Left renal pelvis (tissue), 4 donors: ENCODE results near the gene EIF3K. TPM values are rescaled to one million over a fixed set of nuclear protein-coding genes. Genes with fewer than 3 reads are reported as not detected.
A peak's percentile ranks its signal among the peaks of the same experiment; 100 is the strongest.

Experiments used
- DNase-seq, 4 donors: peaks; one replicate each; pipeline ENCODE4 v3.0.0-alpha.2; 2013; ENCODE audit warnings: low read depth in 4 of 4, low spot score in 3 of 4
- polyA plus RNA-seq, 4 donors: library from polyadenylated mRNA; unstranded; fragments of 120-200 nt; gene quantifications; one replicate each; pipeline ENCODE4 v1.2.1, GENCODE V29; 2013; ENCODE audit not compliant: insufficient read length in 4 of 4

EIF3K gene
- polyA plus RNA-seq, 4 donors, result 209 to 326 (median 302) TPM

DNA sequence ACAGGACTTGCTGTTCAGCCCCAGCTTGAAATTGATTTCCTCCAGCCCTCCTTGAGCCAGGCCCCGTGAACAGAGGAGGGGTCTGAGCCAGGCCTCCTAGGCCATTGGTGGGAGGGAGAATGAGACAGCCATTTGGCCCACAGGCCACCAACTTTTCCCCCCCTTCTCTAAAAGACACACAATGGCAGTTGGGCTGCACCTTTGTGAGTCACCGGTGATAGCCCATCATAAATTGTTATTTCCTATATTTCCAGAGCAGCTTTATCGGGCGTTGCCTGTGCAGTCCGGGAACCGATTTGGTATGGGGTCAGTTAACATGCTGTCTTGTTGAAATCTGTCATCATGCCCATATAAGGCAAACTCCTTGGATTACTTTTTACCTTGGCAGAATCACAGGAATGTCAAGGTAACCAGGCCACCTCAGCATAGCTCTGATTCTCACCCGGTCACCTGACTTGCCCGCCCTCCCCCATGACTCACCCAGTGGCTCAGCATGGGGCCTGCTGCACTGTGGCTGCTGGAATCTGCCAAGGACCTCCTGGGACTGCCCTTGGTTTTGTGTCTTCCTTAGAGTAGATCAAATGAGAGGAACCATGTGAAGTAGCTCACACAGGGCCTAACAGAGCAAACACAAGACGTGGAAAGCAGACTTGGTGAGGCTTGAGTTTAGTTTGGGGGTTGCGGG lies 64.5 kb downstream of the EIF3K start:
- peak in 1 of 4 donors; percentile 66 for DNase-seq

DNA sequence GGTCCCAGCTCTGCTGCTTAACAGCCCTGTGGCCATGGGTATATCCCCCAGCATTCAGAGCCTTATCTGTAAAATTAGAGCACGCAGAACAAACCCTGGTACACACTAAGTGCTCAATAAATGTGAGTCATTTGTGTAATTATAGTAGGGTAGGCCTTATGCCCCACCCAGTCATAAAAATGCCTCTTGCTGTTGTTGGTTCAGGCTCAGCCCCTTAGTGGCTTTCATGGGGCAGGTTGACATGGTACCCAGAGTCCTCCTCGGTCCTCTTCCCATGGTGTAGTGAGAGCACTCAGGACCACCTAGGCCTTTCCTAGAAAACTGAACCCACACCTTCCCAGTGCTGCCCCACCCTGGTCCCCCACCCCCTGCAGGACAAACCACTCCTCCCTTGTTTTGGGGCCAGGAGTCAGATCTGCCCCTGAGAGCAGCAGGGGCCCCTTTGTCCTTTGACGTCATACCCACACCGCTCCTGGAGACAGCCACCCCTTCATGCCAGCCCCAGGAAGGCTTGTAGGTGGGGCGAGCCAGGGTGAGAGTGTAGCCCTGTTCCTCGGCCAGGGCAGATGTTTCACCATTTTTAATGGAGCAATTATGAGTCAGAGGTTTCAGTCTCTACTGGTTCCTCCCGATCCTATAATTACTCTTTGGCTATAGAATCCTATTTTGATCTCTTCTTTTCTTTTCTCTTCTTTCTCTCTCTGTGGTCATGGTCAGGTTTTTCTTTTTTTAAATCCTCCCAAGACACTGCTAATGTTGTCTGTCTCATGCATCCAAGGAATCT lies 65.3 kb downstream of the EIF3K start:
- DNase-seq, result no peak

DNA sequence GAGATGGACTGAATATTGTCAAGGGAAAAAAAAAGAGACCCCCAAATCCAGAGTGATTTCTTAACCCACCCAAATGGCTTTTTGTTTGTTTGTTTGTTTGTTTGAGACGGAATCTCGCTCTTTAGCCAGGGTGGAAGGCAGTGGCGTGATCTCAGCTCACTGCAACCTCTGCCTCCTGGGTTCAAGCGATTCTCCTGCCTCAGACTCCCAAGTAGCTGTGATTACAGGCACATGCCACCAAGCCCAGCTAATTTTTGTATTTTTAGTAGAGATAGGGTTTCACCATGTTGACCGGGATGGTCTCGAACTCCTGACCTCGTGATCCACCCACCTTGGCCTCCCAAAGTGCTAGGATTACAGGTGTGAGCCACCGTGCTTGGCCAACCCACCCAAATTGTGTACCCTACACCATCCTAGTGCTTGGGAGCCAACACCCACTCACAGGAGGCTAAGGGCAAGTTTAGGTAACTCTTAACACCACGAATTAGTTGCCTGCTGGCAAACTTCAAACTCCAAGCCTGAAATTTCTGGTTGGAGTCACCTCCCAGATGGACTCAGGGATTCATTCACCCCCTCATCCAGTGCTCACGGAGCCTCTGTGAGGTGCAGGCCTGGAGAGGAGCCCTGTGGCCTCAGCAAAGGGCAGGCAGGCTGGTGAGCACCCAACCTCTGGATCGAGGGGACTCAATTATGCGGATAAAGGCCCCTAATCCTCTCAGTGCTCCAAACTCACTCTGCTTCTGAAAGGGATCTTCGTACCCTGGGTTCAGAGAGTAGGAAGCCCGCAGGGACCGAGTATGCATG lies 66.1 kb downstream of the EIF3K start:
- DNase-seq, result no peak

DNA sequence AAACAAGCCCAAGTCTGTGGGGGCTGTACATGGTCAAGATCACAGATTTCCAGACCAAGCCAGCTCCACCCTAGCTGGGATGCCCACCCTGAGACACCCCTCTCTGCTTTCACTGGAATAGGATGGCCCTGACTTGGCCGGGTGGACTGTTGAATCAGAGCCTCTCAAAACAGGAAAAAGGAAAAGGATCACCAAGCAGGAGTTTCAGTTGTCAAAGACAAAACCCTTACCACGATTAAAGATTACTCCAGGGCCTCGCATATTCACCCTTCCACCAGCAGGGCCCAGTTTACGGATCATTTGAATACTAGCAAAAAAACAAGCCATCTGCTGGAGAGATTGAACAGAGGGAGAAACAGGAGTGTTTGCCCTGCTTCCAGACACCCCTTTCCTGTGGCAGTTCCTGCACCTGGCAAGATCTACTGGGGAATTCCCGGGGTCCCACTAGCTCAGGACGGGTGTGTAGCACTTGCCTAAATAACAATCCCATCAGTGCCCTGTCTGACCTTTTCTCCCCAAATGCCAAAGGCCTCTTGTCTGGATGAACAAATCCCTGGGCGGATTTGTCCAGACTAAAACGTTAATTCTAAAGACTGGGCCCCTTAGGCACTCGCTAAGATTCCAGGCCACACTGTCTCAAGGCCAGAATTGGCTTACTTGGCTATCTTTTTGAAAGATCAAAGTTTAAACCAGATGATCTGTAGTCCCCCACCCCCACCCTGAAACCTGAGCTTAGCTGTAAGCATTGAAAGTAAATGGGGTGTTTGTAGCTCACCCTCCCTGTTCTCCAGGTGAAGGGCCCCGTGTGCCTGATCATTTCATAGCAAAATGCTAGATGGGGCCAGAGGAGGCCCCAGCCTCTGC lies 66.9 kb downstream of the EIF3K start:
- DNase-seq, result no peak

DNA sequence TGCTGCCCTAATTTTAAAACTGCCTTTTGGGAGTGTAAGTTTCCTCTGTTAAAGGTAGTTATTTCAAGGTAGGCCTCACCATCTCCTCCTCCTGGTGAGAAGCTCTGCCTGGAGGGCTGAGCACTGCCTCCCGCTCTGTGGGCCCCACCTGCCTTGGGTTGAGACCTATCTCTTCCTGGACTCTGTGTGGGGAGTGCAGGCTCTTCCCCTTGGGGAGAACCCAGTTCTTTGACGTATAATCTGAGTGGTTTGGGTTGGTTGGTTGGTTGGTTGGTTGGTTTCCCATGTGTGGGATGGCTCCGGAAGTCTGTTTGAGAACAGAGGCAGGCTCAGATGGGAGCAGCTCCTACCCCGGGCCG lies 67.5 kb downstream of the EIF3K start:
- no peak for DNase-seq

Other genes starting within 250 kb of the EIF3K start
- 100 to 1,000 TPM; 124 to 168 (median 161) TPM for gene PSMD8, start 244.6 kb upstream of the EIF3K start, polyA plus RNA-seq
- gene GGN, start 231.2 kb upstream of the EIF3K start, polyA plus RNA-seq, result under 1 TPM; 0.19 to 0.92 (median 0.56) TPM
- 1 to 10 TPM in 3 of 4 donors, under 1 TPM in 1; 0.63 to 1.8 (median 1.2) TPM for gene SPRED3, start 230.5 kb upstream of the EIF3K start, polyA plus RNA-seq
- 10 to 100 TPM; 10.4 to 23.6 (median 14.2) TPM for gene FAM98C, start 216.1 kb upstream of the EIF3K start, polyA plus RNA-seq
- 1 to 10 TPM in 2 of 4 donors, under 1 TPM in 2; 0.75 to 1.8 (median 0.99) TPM for gene RASGRP4, start 193.0 kb upstream of the EIF3K start, polyA plus RNA-seq
- gene RYR1, start 185.5 kb upstream of the EIF3K start, polyA plus RNA-seq, result 10 to 100 TPM in 1 of 4 donors, 1 to 10 TPM in 3; 4.0 to 11.9 (median 4.9) TPM
- 1 to 10 TPM; 2.0 to 4.2 (median 3.1) TPM for gene MAP4K1, start 1.2 kb upstream of the EIF3K start, polyA plus RNA-seq
- 100 to 1,000 TPM; 470 to 694 (median 623) TPM for gene ACTN4, start 28.5 kb downstream of the EIF3K start, polyA plus RNA-seq
- 10 to 100 TPM in 1 of 4 donors, 1 to 10 TPM in 2, under 1 TPM in 1; 0.41 to 10.6 (median 5.4) TPM for gene CAPN12, start 125.3 kb downstream of the EIF3K start, polyA plus RNA-seq
- gene LGALS7, start 154.3 kb downstream of the EIF3K start, polyA plus RNA-seq, result under 1 TPM in 1 of 4 donors, not detected in 3; 0.57 TPM
- gene LGALS7B, start 170.0 kb downstream of the EIF3K start, polyA plus RNA-seq, result 1 to 10 TPM in 3 of 4 donors, under 1 TPM in 1; 0.78 to 1.9 (median 1.7) TPM
- gene LGALS4, start 193.8 kb downstream of the EIF3K start, polyA plus RNA-seq, result 1 to 10 TPM in 3 of 4 donors, under 1 TPM in 1; 0.89 to 2.2 (median 1.5) TPM
- 100 to 1,000 TPM in 3 of 4 donors, 10 to 100 TPM in 1; 78.6 to 155 (median 139) TPM for gene ECH1, start 212.6 kb downstream of the EIF3K start, polyA plus RNA-seq
- gene HNRNPL, start 230.8 kb downstream of the EIF3K start, polyA plus RNA-seq, result 100 to 1,000 TPM; 362 to 527 (median 473) TPM